ENCODE data around the gene LYG1. TPM values are rescaled to one million over a fixed set of nuclear protein-coding genes. Genes with fewer than 3 reads are reported as not detected.
"Not testable (repeated sequence)": the region's sequence is repeated elsewhere in the genome, so short reads cannot be mapped to it uniquely, and the experiment has no call there.

Gene LYG1
- total RNA-seq, 2 experiments from 2014 or later = 2.4 to 2.5 TPM

DNA sequence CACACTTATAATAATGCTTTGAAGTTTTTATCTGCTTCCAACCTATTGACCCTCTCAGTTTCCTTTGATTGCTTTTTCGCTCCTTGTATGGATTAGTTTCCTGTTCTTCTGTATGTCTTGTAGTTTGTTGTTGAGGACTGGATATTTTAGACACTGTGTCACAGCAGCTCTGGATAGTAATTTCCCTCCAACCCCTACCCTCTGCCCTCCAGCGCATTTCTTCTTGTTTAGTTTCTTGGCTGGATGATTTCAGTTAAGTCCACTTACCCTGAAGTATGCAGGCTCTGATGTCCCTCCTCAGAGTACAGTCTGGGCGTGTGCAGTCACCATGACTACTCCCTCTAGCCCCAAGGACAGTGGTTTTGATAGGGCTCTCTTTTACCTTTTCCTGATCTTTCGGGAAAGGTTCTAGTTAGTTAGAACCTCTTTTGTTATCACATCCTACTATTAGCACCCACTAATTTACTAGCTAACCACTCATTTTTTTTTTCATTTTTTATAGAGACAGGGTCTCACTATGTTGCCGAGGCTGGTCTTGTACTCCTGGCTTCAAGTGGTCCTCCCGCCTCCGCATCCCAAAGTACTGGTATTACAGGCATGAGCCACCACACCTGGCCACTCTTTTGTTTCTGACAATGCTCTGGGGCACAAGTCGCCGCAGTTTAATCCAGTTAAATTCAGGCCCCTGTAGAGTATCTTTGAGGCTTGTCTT, 16.3 kb upstream of the LYG1 start:
- Mint-ChIP-seq H3K4me1 (no peaks in the 10 kb centered on the region), H3K27ac (peak overlapping the region; percentile 26), H3K27me3 (no peaks in the 10 kb centered on the region), H3K9me3 (no peaks in the 10 kb centered on the region), H3K36me3 (peaks cover 33% of the 10 kb centered on the region), H3K4me3 (no peak overlapping the region)
- POLR2A ChIA-PET = no interaction called here
- ATAC-seq (ENCODE audit: low read depth) (no peak), DNase-seq (no peak)

- H3K9me3 Mint-ChIP-seq = no peaks in the 10 kb centered on the region
- H3K36me3 Mint-ChIP-seq = peaks cover 12% of the 10 kb centered on the region
- ATAC-seq (ENCODE audit: low read depth) (no peak), DNase-seq (no peak)
- no peak overlapping the region for H3K27ac Mint-ChIP-seq
- no peak overlapping the region for H3K4me3 Mint-ChIP-seq
- H3K27me3 Mint-ChIP-seq = no peaks in the 10 kb centered on the region
- H3K4me1 Mint-ChIP-seq = no peaks in the 10 kb centered on the region
- POLR2A ChIA-PET = no interaction called here
Observed at GRCh38 chr2:99299580-99299979, 1.4 kb downstream of the LYG1 start.

GRCh38 chr2:99297994-99298393, 3.0 kb downstream of the LYG1 start:
- DNase-seq (no peak), ATAC-seq (ENCODE audit: low read depth) (no peak)
- no peak overlapping the region for H3K4me3 Mint-ChIP-seq
- POLR2A ChIA-PET = no interaction called here
- no peaks in the 10 kb centered on the region for H3K9me3 Mint-ChIP-seq
- no peaks in the 10 kb centered on the region for H3K27me3 Mint-ChIP-seq
- H3K36me3 Mint-ChIP-seq = peaks cover 10% of the 10 kb centered on the region
- no peak overlapping the region for H3K27ac Mint-ChIP-seq
- H3K4me1 Mint-ChIP-seq = no peaks in the 10 kb centered on the region

DNA sequence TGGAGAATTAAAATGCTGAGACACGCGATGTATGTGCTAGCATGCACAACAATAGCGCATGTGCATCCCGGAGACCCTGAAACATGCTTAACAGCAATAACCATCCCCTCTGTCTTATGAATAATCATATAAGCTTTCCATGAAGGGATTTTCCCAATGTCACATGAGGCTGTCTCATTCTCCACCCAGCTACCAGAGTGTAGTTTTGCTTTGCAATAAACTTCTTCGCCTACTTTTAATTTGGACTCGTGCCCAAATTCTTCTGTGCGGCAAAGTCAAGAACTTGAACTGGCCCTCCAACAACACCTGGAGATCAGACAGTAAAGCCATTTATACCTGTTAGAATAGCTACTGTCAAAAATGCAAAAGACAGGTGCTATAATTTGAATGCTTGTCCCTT, 15.5 kb downstream of the LYG1 start:
- POLR2A ChIA-PET = no interaction called here

DNA sequence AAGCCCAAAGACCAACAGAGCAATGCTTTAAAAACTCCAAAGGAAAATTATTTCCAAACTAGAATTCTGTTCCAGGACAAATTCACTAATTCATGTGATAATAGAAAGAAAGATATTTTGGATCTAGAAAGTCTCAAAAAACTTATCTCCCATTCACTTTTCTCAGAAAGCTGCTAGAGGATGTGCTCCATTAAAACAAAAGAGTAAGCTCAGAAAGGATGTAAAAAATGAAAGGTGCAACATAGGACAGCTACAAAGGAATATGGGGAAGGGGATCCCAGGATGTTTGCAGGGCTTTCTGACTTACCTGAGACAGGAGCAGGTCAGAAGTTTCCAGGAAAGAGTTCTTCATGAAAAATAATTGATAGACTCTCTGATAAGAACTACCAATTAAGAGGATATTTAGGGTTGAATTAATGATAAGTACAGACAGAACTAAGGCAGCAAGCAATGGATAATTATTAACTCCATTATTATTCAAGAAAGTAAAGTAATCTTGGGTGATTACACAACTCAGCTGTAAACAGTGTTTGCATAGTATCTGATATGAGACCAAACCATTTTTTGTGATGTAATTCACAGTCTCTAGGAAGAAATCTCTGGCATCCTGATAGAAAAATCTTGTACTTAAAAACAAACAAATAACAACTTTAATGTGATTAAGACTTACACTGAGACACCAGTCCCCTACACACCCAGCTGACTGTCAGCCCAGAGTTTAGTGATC, 20.9 kb downstream of the LYG1 start:
- Mint-ChIP-seq H3K27ac (no peak overlapping the region), H3K36me3 (peaks cover 26% of the 10 kb centered on the region), H3K27me3 (no peaks in the 10 kb centered on the region), H3K4me3 (no peak overlapping the region), H3K4me1 (no peaks in the 10 kb centered on the region), H3K9me3 (peaks cover 11% of the 10 kb centered on the region)
- DNase-seq (no peak), ATAC-seq (ENCODE audit: low read depth) (no peak)
- POLR2A ChIA-PET = no interaction called here

More for the DNA sequence above, 15.5 kb downstream of the LYG1 start:
- Mint-ChIP-seq H3K27me3 (no peaks in the 10 kb centered on the region), H3K4me1 (no peaks in the 10 kb centered on the region), H3K4me3 (no peak overlapping the region), H3K27ac (no peak overlapping the region), H3K36me3 (peaks cover 8% of the 10 kb centered on the region), H3K9me3 (peaks cover 1% of the 10 kb centered on the region)
- ATAC-seq (ENCODE audit: low read depth) (no peak), DNase-seq (no peak)

DNA sequence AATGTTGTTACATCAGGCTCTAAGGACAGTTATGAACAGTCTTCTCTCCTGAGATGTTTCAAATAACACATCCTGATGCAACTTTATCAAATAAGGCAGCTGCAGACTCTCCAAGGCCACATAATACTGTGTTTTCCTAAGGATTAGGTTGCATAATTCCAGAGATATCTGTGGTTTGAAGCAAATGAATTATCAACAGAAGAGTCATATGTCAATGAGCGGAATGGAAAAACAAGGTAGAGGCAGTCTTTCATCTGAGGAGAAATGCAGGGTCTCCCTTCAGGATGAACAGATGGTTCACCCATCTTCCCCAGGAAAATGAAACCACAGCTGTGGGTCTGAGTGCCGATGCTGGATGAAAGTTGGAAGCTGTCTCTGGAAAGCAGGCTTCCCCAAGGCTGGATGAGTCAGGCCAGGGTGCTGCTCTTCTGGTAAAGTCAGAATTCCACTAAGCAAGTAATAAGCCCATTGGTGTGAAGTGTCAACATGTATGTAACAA, 22.2 kb downstream of the LYG1 start:
- peaks cover 11% of the 10 kb centered on the region for H3K9me3 Mint-ChIP-seq
- ATAC-seq (ENCODE audit: low read depth) = no peak
- no peaks in the 10 kb centered on the region for H3K4me1 Mint-ChIP-seq
- POLR2A ChIA-PET = no interaction called here
- H3K27ac Mint-ChIP-seq = no peak overlapping the region
- peaks cover 26% of the 10 kb centered on the region for H3K36me3 Mint-ChIP-seq
- H3K27me3 Mint-ChIP-seq = no peaks in the 10 kb centered on the region
- no peak overlapping the region for H3K4me3 Mint-ChIP-seq
- no peak for DNase-seq

- H3K4me3 Mint-ChIP-seq; DNase-seq; POLR2A ChIA-PET; H3K27ac Mint-ChIP-seq; H3K4me1 Mint-ChIP-seq; H3K27me3 Mint-ChIP-seq; ATAC-seq (ENCODE audit: low read depth): not testable (repeated sequence)
- peaks cover 11% of the 10 kb centered on the region for H3K9me3 Mint-ChIP-seq
- peaks cover 24% of the 10 kb centered on the region for H3K36me3 Mint-ChIP-seq
Observed at GRCh38 chr2:99278195-99278765, 22.7 kb downstream of the LYG1 start.

DNA sequence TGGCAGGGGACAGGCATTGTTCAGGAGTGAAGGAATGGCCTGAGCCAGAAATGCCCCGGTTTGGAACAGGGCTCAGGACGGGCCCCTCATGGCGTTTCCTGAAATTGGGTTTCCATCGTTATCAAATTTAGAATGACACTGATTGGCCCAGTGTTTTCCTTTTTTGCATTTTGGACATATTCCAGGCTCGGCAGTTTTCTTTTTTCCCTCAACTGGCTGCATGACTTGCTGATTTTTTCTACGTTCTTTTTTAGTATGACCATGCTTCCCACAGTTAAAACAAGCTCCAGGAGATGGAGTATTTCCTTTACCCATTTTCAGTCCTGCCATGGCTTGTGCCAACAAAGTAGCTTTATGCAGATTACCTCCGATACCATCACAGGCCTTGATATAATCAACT, 25.1 kb downstream of the LYG1 start:
- H3K4me3 Mint-ChIP-seq = no peak overlapping the region
- POLR2A ChIA-PET = no interaction called here
- ATAC-seq (ENCODE audit: low read depth) (no peak), DNase-seq (no peak)
- no peaks in the 10 kb centered on the region for H3K27me3 Mint-ChIP-seq
- H3K27ac Mint-ChIP-seq = no peak overlapping the region
- peaks cover 12% of the 10 kb centered on the region for H3K9me3 Mint-ChIP-seq
- H3K36me3 Mint-ChIP-seq = peaks cover 20% of the 10 kb centered on the region
- no peaks in the 10 kb centered on the region for H3K4me1 Mint-ChIP-seq

DNA sequence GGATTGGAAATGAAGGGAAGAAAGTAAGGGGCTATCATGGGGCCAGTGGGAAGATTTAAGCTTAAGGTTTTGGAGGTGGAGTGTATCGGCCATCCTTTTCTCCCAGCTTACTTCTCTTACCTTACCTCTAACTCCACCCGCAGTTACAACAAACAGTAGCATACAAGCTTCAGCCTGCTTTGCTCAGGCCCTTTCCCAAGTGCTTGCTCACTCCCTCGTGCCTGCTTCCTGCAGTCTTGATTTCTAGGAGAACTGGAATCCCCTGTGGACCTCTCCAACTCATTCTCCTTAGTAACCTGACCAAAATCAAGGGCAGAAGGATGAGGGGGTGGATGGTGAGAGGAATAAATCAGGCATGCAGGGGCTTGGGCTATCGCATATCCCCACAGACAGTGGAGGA, 39.8 kb downstream of the LYG1 start:
- Mint-ChIP-seq H3K36me3 (peaks cover 2% of the 10 kb centered on the region), H3K4me3 (no peak overlapping the region), H3K4me1 (no peaks in the 10 kb centered on the region), H3K27me3 (no peaks in the 10 kb centered on the region), H3K27ac (no peak overlapping the region), H3K9me3 (peaks cover 1% of the 10 kb centered on the region)
- ATAC-seq (ENCODE audit: low read depth) (no peak), DNase-seq (no peak)
- POLR2A ChIA-PET = no interaction called here

- no peak overlapping the region for H3K27ac Mint-ChIP-seq
- POLR2A ChIA-PET = no interaction called here
- peaks cover 2% of the 10 kb centered on the region for H3K9me3 Mint-ChIP-seq
- no peaks in the 10 kb centered on the region for H3K36me3 Mint-ChIP-seq
- H3K27me3 Mint-ChIP-seq = no peaks in the 10 kb centered on the region
- DNase-seq (no peak), ATAC-seq (ENCODE audit: low read depth) (no peak)
- peaks cover 4% of the 10 kb centered on the region for H3K4me1 Mint-ChIP-seq
- H3K4me3 Mint-ChIP-seq = no peak overlapping the region
Observed at GRCh38 chr2:99260184-99260583, 40.8 kb downstream of the LYG1 start.

DNA sequence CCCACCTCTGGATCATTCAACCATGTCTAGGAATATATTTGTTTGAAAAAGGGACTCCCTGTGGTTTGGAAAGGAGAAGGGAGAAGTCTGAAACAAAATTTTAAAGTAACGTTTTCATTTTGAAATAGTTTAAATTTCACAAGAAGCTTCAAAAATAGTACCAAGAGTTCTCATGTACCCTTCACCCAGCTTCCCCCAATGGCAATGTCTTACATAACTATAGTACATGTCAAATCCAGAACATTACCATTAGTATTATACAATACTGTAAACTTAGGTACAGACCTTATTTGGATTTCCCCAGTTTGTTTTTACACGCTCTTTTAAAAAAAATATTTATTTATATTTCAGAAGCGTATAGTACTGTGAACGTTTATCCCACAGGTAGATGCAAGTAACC, 41.5 kb downstream of the LYG1 start:
- Mint-ChIP-seq H3K36me3 (no peaks in the 10 kb centered on the region), H3K4me1 (peaks cover 4% of the 10 kb centered on the region), H3K9me3 (peaks cover 2% of the 10 kb centered on the region), H3K27me3 (no peaks in the 10 kb centered on the region), H3K4me3 (no peak overlapping the region), H3K27ac (no peak overlapping the region)
- DNase-seq (no peak), ATAC-seq (ENCODE audit: low read depth) (no peak)
- POLR2A ChIA-PET = no interaction called here

- no peak overlapping the region for H3K27ac Mint-ChIP-seq
- H3K4me3 Mint-ChIP-seq = no peak overlapping the region
- peaks cover 2% of the 10 kb centered on the region for H3K9me3 Mint-ChIP-seq
- peaks cover 1% of the 10 kb centered on the region for H3K36me3 Mint-ChIP-seq
- H3K27me3 Mint-ChIP-seq = no peaks in the 10 kb centered on the region
- peaks cover 4% of the 10 kb centered on the region for H3K4me1 Mint-ChIP-seq
- ATAC-seq (ENCODE audit: low read depth) (no peak), DNase-seq (no peak)
- POLR2A ChIA-PET = no interaction called here
Observed at GRCh38 chr2:99256677-99257076, 44.3 kb downstream of the LYG1 start.

DNA sequence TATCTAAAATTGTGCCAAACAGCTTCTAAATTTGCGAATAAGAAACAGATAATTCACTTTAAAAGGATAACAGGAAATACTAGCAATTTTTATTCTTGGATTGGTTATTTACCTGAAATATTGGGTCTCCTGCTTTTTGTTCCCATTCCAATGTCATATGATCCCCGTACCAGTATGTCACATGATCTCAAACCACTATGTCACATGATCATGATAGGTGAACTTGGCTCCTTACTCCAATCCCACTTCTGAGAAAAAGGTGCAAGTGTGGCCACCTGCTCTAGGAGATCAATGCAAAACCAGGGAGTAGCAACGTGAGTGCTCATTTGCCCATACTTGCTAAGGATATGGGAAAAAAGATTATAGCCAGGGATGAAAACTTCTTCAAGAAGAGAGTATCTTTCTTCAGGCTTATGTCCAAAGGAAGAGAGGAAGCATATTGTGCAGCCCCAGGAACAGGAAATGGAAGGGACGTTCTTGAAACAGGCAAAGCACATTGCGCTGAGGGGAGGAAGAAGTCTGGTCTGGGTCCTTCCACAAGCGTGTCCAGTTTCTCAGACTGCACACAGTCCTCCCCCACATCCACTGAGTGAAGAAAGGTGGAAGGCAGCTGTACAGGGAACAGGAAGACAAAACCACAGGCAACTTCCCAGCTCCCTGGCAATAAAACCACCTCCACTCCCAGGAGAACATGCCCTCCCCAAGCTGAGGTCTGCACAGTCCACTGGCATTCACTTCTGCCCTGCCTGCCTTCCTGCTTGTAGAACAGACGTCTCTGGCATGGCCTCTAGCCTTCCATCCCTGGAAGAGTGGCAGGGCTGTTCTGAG, 45.3 kb downstream of the LYG1 start, which contains the start of gene LYG2:
TSS of gene LYG2 (minus strand) at position 176 of the 828 bp plus-strand sequence. CDS start 1,406 bp downstream, outside the sequence.
- Mint-ChIP-seq H3K4me1 (peaks cover 4% of the 10 kb centered on the region), H3K27ac (no peak within 1 kb of the TSS), H3K4me3 (no peak within 1 kb of the TSS), H3K36me3 (peaks cover 1% of the 10 kb centered on the region), H3K27me3 (no peaks in the 10 kb centered on the region), H3K9me3 (peaks cover 2% of the 10 kb centered on the region)
- ATAC-seq (ENCODE audit: low read depth) = no peak
- no peak for DNase-seq
- POLR2A ChIA-PET = no interaction called here

Measured in activated naive CD8-positive, alpha-beta T cell treated with anti-CD3 and anti-CD28 coated beads, Interleukin-2, amount 10 ng/mL, durations not matched to agents 7 days and 5 days (primary cell).